Fibroblast of lung (primary cell): ENCODE measurements around the gene SFTA2.

ENCODE experiments used
- EZH2 ChIP-seq: IDR thresholded peaks from 2 replicates; pipeline ENCODE4 v1.5.1; 2012; ENCODE audit warnings: low read length, control low read depth, mild to moderate bottlenecking; ENCODE audit errors: missing control alignments
- TF ChIP-seq, protein P1 (sequence below), 2 donors: IDR thresholded peaks in 1 of 2; conservative IDR thresholded peaks in 1 of 2; 1 replicate in 1 of 2; 2 replicates in 1 of 2; pipeline ENCODE4 v1.5.1; 2011 to 2012; ENCODE audit warnings: low read length in 2 of 2, control low read depth in 1 of 2, inconsistent platforms in 1 of 2, low read depth in 1 of 2, mild to moderate bottlenecking in 1 of 2

DNA sequence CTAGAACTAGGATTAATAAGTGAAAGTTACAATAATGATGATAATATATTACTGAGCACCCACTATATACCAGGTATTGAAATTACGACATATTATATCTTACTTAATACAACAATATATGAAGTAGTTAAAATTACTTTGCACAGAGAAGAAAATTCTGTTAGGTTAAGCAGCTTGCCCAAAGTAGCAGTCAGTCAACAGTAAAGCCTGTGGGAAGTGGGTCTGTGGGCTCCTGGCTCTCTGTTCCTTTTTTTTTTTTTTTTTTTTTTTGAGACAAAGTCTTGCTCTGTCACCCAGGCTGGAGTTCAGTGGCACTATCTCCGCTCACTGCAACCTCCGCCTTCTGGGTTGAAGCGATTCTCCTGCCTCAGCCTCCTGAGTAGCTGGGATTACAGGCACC, 28.7 kb downstream of the SFTA2 start:
- TF ChIP-seq EZH2, result no peak
- TF ChIP-seq, protein P1, sequence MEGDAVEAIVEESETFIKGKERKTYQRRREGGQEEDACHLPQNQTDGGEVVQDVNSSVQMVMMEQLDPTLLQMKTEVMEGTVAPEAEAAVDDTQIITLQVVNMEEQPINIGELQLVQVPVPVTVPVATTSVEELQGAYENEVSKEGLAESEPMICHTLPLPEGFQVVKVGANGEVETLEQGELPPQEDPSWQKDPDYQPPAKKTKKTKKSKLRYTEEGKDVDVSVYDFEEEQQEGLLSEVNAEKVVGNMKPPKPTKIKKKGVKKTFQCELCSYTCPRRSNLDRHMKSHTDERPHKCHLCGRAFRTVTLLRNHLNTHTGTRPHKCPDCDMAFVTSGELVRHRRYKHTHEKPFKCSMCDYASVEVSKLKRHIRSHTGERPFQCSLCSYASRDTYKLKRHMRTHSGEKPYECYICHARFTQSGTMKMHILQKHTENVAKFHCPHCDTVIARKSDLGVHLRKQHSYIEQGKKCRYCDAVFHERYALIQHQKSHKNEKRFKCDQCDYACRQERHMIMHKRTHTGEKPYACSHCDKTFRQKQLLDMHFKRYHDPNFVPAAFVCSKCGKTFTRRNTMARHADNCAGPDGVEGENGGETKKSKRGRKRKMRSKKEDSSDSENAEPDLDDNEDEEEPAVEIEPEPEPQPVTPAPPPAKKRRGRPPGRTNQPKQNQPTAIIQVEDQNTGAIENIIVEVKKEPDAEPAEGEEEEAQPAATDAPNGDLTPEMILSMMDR (conservative IDR thresholded peaks at IDR 0.05 in 1 of 2, IDR thresholded peaks at IDR 0.05 in 1 of 2; ENCODE audit: low read depth in 1 of 2, low read length in 2 of 2), result no peak
